Osteoblast (primary cell): ENCODE measurements around the gene ESD. TPM values are rescaled to one million over a fixed set of nuclear protein-coding genes. Genes with fewer than 3 reads are reported as not detected.

Source experiments
- DNase-seq: peaks from one replicate; pipeline ENCODE4 v3.0.0; 2011; ENCODE audit warnings: low spot score, mixed read lengths; ENCODE audit not compliant: insufficient read length; ENCODE audit errors: missing footprints
- H2AFZ ChIP-seq: 2 replicates; pipeline ENCODE4 v1.6.0; 2011; ENCODE audit warnings: mild to moderate bottlenecking, low read length
- H3K27ac ChIP-seq: 2 replicates; pipeline ENCODE4 v1.5.1; 2011; ENCODE audit warnings: mild to moderate bottlenecking, low read depth, low read length, moderate library complexity
- H3K27me3 ChIP-seq: 2 replicates; pipeline ENCODE4 v1.6.0; 2012; ENCODE audit warnings: mild to moderate bottlenecking, control low read depth, inconsistent platforms, low read length, moderate library complexity; ENCODE audit not compliant: insufficient read depth
- H3K36me3 ChIP-seq: 2 replicates; pipeline ENCODE4 v1.5.1; 2011; ENCODE audit warnings: mild to moderate bottlenecking, low read length, control low read depth, moderate library complexity; ENCODE audit not compliant: insufficient read depth
- H3K4me1 ChIP-seq: 2 replicates; pipeline ENCODE4 v1.5.1; 2011; ENCODE audit warnings: mild to moderate bottlenecking, low read length, control low read depth, moderate library complexity; ENCODE audit not compliant: insufficient read depth
- H3K4me2 ChIP-seq: 2 replicates; pipeline ENCODE4 v1.6.0; 2011; ENCODE audit warnings: mild to moderate bottlenecking, low read length; ENCODE audit not compliant: insufficient read depth
- H3K4me3 ChIP-seq: fragments of 200-600 bp; sonication (generic); 3 replicates; pipeline ENCODE4 v1.5.1; 2012; ENCODE audit warnings: mild to moderate bottlenecking, low read length, inconsistent platforms; ENCODE audit not compliant: insufficient read depth
- H3K79me2 ChIP-seq: 2 replicates; pipeline ENCODE4 v1.6.0; 2012; ENCODE audit warnings: mild to moderate bottlenecking, low read length, control low read depth, inconsistent platforms; ENCODE audit not compliant: insufficient read depth
- H3K9me3 ChIP-seq: 2 replicates; pipeline ENCODE4 v1.5.1; 2011; ENCODE audit warnings: low read depth, low read length, control low read depth
- H4K20me1 ChIP-seq: 2 replicates; pipeline ENCODE4 v1.6.0; 2012; ENCODE audit warnings: mild to moderate bottlenecking, low read length, control low read depth; ENCODE audit not compliant: insufficient read depth
- CTCF ChIP-seq: IDR thresholded peaks from 2 replicates; pipeline ENCODE4 v1.5.1; 2011; ENCODE audit warnings: mild to moderate bottlenecking, low read depth, low read length, moderate library complexity; ENCODE audit errors: extremely low read depth
- total RNA-seq: library from RNA; depleted of rRNA; stranded (reverse); fragments of >200 nt; gene quantifications from 2 replicates; pipeline ENCODE4 v1.2.3, GENCODE V29; 2012

Gene ESD
- total RNA-seq, 1 donor: 130 TPM

- TF ChIP-seq CTCF: no peak
- no peaks in the 10 kb centered on the region for H3K4me1 ChIP-seq
- H3K9me3 ChIP-seq: no peaks in the 10 kb centered on the region
- no peak overlapping the region for H3K4me2 ChIP-seq
- DNase-seq: no peak
- no peak overlapping the region for H3K27ac ChIP-seq
- H3K4me3 ChIP-seq: no peak overlapping the region
- H3K27me3 ChIP-seq: peaks cover 8% of the 10 kb centered on the region
- H3K36me3 ChIP-seq: no peaks in the 10 kb centered on the region
- no peaks in the 10 kb centered on the region for H3K79me2 ChIP-seq
- no peak overlapping the region for H2AFZ ChIP-seq
- no peaks in the 10 kb centered on the region for H4K20me1 ChIP-seq
Observed at GRCh38 chr13:46822551-46822950, 25.6 kb upstream of the ESD start.

GRCh38 chr13:46817838-46818476, 21.0 kb upstream of the ESD start:
- H2AFZ ChIP-seq: no peak overlapping the region
- no peak for TF ChIP-seq CTCF
- H3K27me3 ChIP-seq: peaks cover 8% of the 10 kb centered on the region

GRCh38 chr13:46817095-46817494, 20.1 kb upstream of the ESD start:
- Histone ChIP-seq H3K4me1 (no peaks in the 10 kb centered on the region), H4K20me1 (no peaks in the 10 kb centered on the region), H3K4me2 (no peak overlapping the region), H3K27ac (no peak overlapping the region), H3K9me3 (no peaks in the 10 kb centered on the region), H3K79me2 (no peaks in the 10 kb centered on the region), H3K36me3 (no peaks in the 10 kb centered on the region), H3K27me3 (peaks cover 8% of the 10 kb centered on the region), H3K4me3 (no peak overlapping the region), H2AFZ (peak overlapping the region; percentile 23)
- TF ChIP-seq CTCF: no peak
- no peak for DNase-seq

More at GRCh38 chr13:46817838-46818476, 21.0 kb upstream of the ESD start:
- Histone ChIP-seq H3K4me1 (no peaks in the 10 kb centered on the region), H3K36me3 (no peaks in the 10 kb centered on the region), H3K4me2 (no peak overlapping the region), H3K27ac (no peak overlapping the region), H3K79me2 (no peaks in the 10 kb centered on the region), H3K9me3 (no peaks in the 10 kb centered on the region), H4K20me1 (no peaks in the 10 kb centered on the region), H3K4me3 (no peak overlapping the region)
- DNase-seq: no peak

- no peaks in the 10 kb centered on the region for H3K36me3 ChIP-seq
- no peaks in the 10 kb centered on the region for H3K79me2 ChIP-seq
- H4K20me1 ChIP-seq: no peaks in the 10 kb centered on the region
- H2AFZ ChIP-seq: no peak overlapping the region
- no peak for TF ChIP-seq CTCF
- no peaks in the 10 kb centered on the region for H3K4me1 ChIP-seq
- H3K4me2 ChIP-seq: no peak overlapping the region
- H3K27me3 ChIP-seq: peaks cover 8% of the 10 kb centered on the region
- no peak overlapping the region for H3K27ac ChIP-seq
- no peak overlapping the region for H3K4me3 ChIP-seq
- no peaks in the 10 kb centered on the region for H3K9me3 ChIP-seq
- DNase-seq: no peak
Observed at GRCh38 chr13:46816371-46816770, 19.4 kb upstream of the ESD start.
